ENCODE data around the gene NAA15.
"Not testable (repeated sequence)": the region's sequence is repeated elsewhere in the genome, so short reads cannot be mapped to it uniquely, and the experiment has no call there.

NAA15 gene

GRCh38 chr4:139438141-139438540, 136.8 kb downstream of the NAA15 start:
- H3K27ac Mint-ChIP-seq: no peak overlapping the region
- no peak overlapping the region for H3K4me3 Mint-ChIP-seq
- TF ChIP-seq CTCF (IDR thresholded peaks at IDR 0.05; ENCODE audit: unreplicated experiment in 3 of 3): no peak
- no peaks in the 10 kb centered on the region for H3K27me3 Mint-ChIP-seq (ENCODE audit: low read depth)
- no peaks in the 10 kb centered on the region for H3K4me1 Mint-ChIP-seq
- H3K9me3 Mint-ChIP-seq: peaks cover 66% of the 10 kb centered on the region
- peaks cover 87% of the 10 kb centered on the region for H3K36me3 Mint-ChIP-seq (ENCODE audit: low read depth)

GRCh38 chr4:139441029-139441428, 139.7 kb downstream of the NAA15 start:
- H3K9me3 Mint-ChIP-seq: peaks cover 68% of the 10 kb centered on the region
- no peak overlapping the region for H3K4me3 Mint-ChIP-seq
- no peaks in the 10 kb centered on the region for H3K4me1 Mint-ChIP-seq
- H3K36me3 Mint-ChIP-seq (ENCODE audit: low read depth): peaks cover 83% of the 10 kb centered on the region
- TF ChIP-seq CTCF (IDR thresholded peaks at IDR 0.05; ENCODE audit: unreplicated experiment in 3 of 3): no peak
- no peak overlapping the region for H3K27ac Mint-ChIP-seq
- no peaks in the 10 kb centered on the region for H3K27me3 Mint-ChIP-seq (ENCODE audit: low read depth)

GRCh38 chr4:139443661-139444060, 142.4 kb downstream of the NAA15 start:
- Mint-ChIP-seq H3K36me3 (ENCODE audit: low read depth) (peaks cover 78% of the 10 kb centered on the region), H3K4me3 (no peak overlapping the region), H3K9me3 (peaks cover 58% of the 10 kb centered on the region), H3K27ac (no peak overlapping the region), H3K4me1 (no peaks in the 10 kb centered on the region), H3K27me3 (ENCODE audit: low read depth) (no peaks in the 10 kb centered on the region)
- TF ChIP-seq CTCF (IDR thresholded peaks at IDR 0.05; ENCODE audit: unreplicated experiment in 3 of 3): no peak

GRCh38 chr4:139444881-139445280, 143.6 kb downstream of the NAA15 start:
- peaks cover 55% of the 10 kb centered on the region for H3K9me3 Mint-ChIP-seq
- not testable (repeated sequence) for H3K27ac Mint-ChIP-seq; H3K4me1 Mint-ChIP-seq; H3K27me3 Mint-ChIP-seq (ENCODE audit: low read depth); H3K4me3 Mint-ChIP-seq
- H3K36me3 Mint-ChIP-seq (ENCODE audit: low read depth): peaks cover 79% of the 10 kb centered on the region

- H3K27me3 Mint-ChIP-seq (ENCODE audit: low read depth); H3K4me1 Mint-ChIP-seq; H3K4me3 Mint-ChIP-seq; H3K27ac Mint-ChIP-seq: not testable (repeated sequence)
- Mint-ChIP-seq H3K36me3 (ENCODE audit: low read depth) (peaks cover 71% of the 10 kb centered on the region), H3K9me3 (peaks cover 42% of the 10 kb centered on the region)
Observed at GRCh38 chr4:139447078-139447477, 145.8 kb downstream of the NAA15 start.

GRCh38 chr4:139450586-139450985, 149.3 kb downstream of the NAA15 start:
- H3K9me3 Mint-ChIP-seq: peaks cover 22% of the 10 kb centered on the region
- TF ChIP-seq CTCF (IDR thresholded peaks at IDR 0.05; ENCODE audit: unreplicated experiment in 3 of 3): no peak
- H3K36me3 Mint-ChIP-seq (ENCODE audit: low read depth): peaks cover 53% of the 10 kb centered on the region

GRCh38 chr4:139451997-139452396, 150.7 kb downstream of the NAA15 start:
- H3K36me3 Mint-ChIP-seq (ENCODE audit: low read depth): peaks cover 41% of the 10 kb centered on the region
- H3K27ac Mint-ChIP-seq: peak overlapping the region; percentile 99 to 100 (median 99)
- H3K4me3 Mint-ChIP-seq: peak overlapping the region; percentile 98
- H3K9me3 Mint-ChIP-seq: peaks cover 14% of the 10 kb centered on the region
- peaks cover 46% of the 10 kb centered on the region for H3K4me1 Mint-ChIP-seq
- TF ChIP-seq CTCF (IDR thresholded peaks at IDR 0.05; ENCODE audit: unreplicated experiment in 3 of 3): no peak
- no peaks in the 10 kb centered on the region for H3K27me3 Mint-ChIP-seq (ENCODE audit: low read depth)

More at GRCh38 chr4:139450586-139450985, 149.3 kb downstream of the NAA15 start:
- Mint-ChIP-seq H3K4me1 (peaks cover 32% of the 10 kb centered on the region), H3K27ac (no peak overlapping the region), H3K27me3 (ENCODE audit: low read depth) (no peaks in the 10 kb centered on the region), H3K4me3 (no peak overlapping the region)
